Measurements from ENCODE around the gene ABCA13. TPM values are rescaled to one million over a fixed set of nuclear protein-coding genes. Genes with fewer than 3 reads are reported as not detected.

The ABCA13 gene
- total RNA-seq, 4 donors from 2014 or later = 0.38 to 9.8 (median 4.9) TPM

- H3K36me3 ChIP-seq = no peaks in the 10 kb centered on the region
- no peaks in the 10 kb centered on the region for H3K9me3 ChIP-seq
- no peak overlapping the region for H3K27ac ChIP-seq
- no peak for TF ChIP-seq POLR2A (IDR thresholded peaks at IDR 0.05)
- TF ChIP-seq CTCF (IDR thresholded peaks at IDR 0.05) = no peak
- H3K27me3 ChIP-seq = no peaks in the 10 kb centered on the region
- no peak for DNase-seq
- no peak overlapping the region for H3K4me3 ChIP-seq
- H3K4me1 ChIP-seq = no peaks in the 10 kb centered on the region
- intact Hi-C loops (cut with DNase I) = no loop called here
- 71 to 78% methylated on average over 5 of the region's 5 CpGs for WGBS, 2 donors
Measured at GRCh38 chr7:48628793-48629349, 457.6 kb downstream of the ABCA13 start.

- no peaks in the 10 kb centered on the region for H3K9me3 ChIP-seq
- no peaks in the 10 kb centered on the region for H3K27me3 ChIP-seq
- no peaks in the 10 kb centered on the region for H3K36me3 ChIP-seq
- TF ChIP-seq CTCF (IDR thresholded peaks at IDR 0.05) = no peak
- no peak for TF ChIP-seq POLR2A (IDR thresholded peaks at IDR 0.05)
- no peak for DNase-seq
- WGBS, 2 donors = 78 to 83% methylated on average over 2 of the region's 2 CpGs
- no peak overlapping the region for H3K27ac ChIP-seq
- H3K4me1 ChIP-seq = peaks cover 0 to 8% (median 0%) of the 10 kb centered on the region in 3 donors
- intact Hi-C loops (cut with DNase I) = no loop called here
- no peak overlapping the region for H3K4me3 ChIP-seq
Measured at GRCh38 chr7:48634116-48634632, 462.9 kb downstream of the ABCA13 start.

GRCh38 chr7:48635796-48636195 is 464.5 kb downstream of the ABCA13 start:
- H3K4me1 ChIP-seq = peaks cover 0 to 8% (median 0%) of the 10 kb centered on the region in 3 donors
- H3K27me3 ChIP-seq = no peaks in the 10 kb centered on the region
- H3K27ac ChIP-seq = no peak overlapping the region
- no peaks in the 10 kb centered on the region for H3K36me3 ChIP-seq
- no peaks in the 10 kb centered on the region for H3K9me3 ChIP-seq
- DNase-seq = no peak
- no peak overlapping the region for H3K4me3 ChIP-seq
- intact Hi-C loops (cut with DNase I) = no loop called here
- WGBS, 2 donors = 94 to 95% methylated on average over 1 of the region's 1 CpG
- no peak for TF ChIP-seq POLR2A (IDR thresholded peaks at IDR 0.05)
- no peak for TF ChIP-seq CTCF (IDR thresholded peaks at IDR 0.05)

GRCh38 chr7:48636391-48637015 is 465.2 kb downstream of the ABCA13 start:
- TF ChIP-seq CTCF (IDR thresholded peaks at IDR 0.05) (no peak), POLR2A (IDR thresholded peaks at IDR 0.05) (no peak)
- no peak overlapping the region for H3K4me3 ChIP-seq
- no peaks in the 10 kb centered on the region for H3K27me3 ChIP-seq
- 37 to 54% methylated on average over 3 of the region's 3 CpGs for WGBS, 2 donors
- no peak overlapping the region for H3K27ac ChIP-seq
- intact Hi-C loops (cut with DNase I) = no loop called here
- no peaks in the 10 kb centered on the region for H3K36me3 ChIP-seq
- DNase-seq = no peak
- no peaks in the 10 kb centered on the region for H3K9me3 ChIP-seq
- H3K4me1 ChIP-seq = peaks cover 0 to 8% (median 0%) of the 10 kb centered on the region in 3 donors

- intact Hi-C loops (cut with DNase I) = no loop called here
- no peak overlapping the region for H3K27ac ChIP-seq
- no peak for DNase-seq
- 11 to 27% methylated on average over 1 of the region's 1 CpG for WGBS, 2 donors
- no peak for TF ChIP-seq POLR2A (IDR thresholded peaks at IDR 0.05)
- TF ChIP-seq CTCF (IDR thresholded peaks at IDR 0.05) = no peak
- H3K36me3 ChIP-seq = no peaks in the 10 kb centered on the region
- no peak overlapping the region for H3K4me3 ChIP-seq
- no peaks in the 10 kb centered on the region for H3K27me3 ChIP-seq
- H3K4me1 ChIP-seq = peaks cover 0 to 8% (median 0%) of the 10 kb centered on the region in 3 donors
- no peaks in the 10 kb centered on the region for H3K9me3 ChIP-seq
Measured at GRCh38 chr7:48637382-48637781, 466.1 kb downstream of the ABCA13 start.
